ENCODE data around the gene RGS10. TPM values are rescaled to one million over a fixed set of nuclear protein-coding genes. Genes with fewer than 3 reads are reported as not detected.

The RGS10 gene
- total and polyA plus RNA-seq, 9 of the 15 experiments (the other 6 are each of a cell fraction or from before 2014, with no cell fraction given) = 31.9 to 123 (median 62.1) TPM

- peak; percentile 57 for TF ChIP-seq REST (IDR thresholded peaks at IDR 0.05; ENCODE audit: borderline replicate concordance)
- TF ChIP-seq REST (CRISPR knock-in tag; IDR thresholded peaks at IDR 0.05; ENCODE audit: low read depth) = no peak
- no peak for TF ChIP-seq CHD2 (IDR thresholded peaks at IDR 0.05; ENCODE audit: low read depth, low read length)
- TF ChIP-seq SRF (CRISPR knock-in tag; IDR thresholded peaks at IDR 0.05) = no peak
- no peak for TF ChIP-seq MTA2 (IDR thresholded peaks at IDR 0.05; ENCODE audit: low read depth)
- peak; percentile 40 for TF ChIP-seq PCBP1 (IDR thresholded peaks at IDR 0.05; ENCODE audit: low read depth, low read length, poor library complexity, severe bottlenecking)
- 0 out of 2 replicates have a peak, but pooled peaks have one; percentile 2 for TF ChIP-seq EGR1 (conservative IDR thresholded peaks at IDR 0.05)
- TF ChIP-seq MNT (conservative IDR thresholded peaks at IDR 0.05) = peak in 1 of 2 experiments; percentile 46; a peak in 2 of 4 replicates
- peak; percentile 44; the same call in 1 of the 2 replicates for TF ChIP-seq PHF8 (IDR thresholded peaks at IDR 0.05; ENCODE audit: borderline replicate concordance, low read length)
- no peak for TF ChIP-seq SIRT6 (IDR thresholded peaks at IDR 0.05; ENCODE audit: low read depth, low read length)
- TF ChIP-seq NBN (IDR thresholded peaks at IDR 0.05; ENCODE audit: low read depth) = no peak
- TF ChIP-seq CCNT2 (IDR thresholded peaks at IDR 0.05; ENCODE audit: borderline replicate concordance, extremely low read depth, insufficient read length, low read depth, low read length) = peak; percentile 30
- no peak for TF ChIP-seq ZNF584 (CRISPR knock-in tag; IDR thresholded peaks at IDR 0.05; ENCODE audit: low read depth)
- TF ChIP-seq ZNF398 (CRISPR knock-in tag; IDR thresholded peaks at IDR 0.05) = no peak
- no peak for TF ChIP-seq ZNF707 (CRISPR knock-in tag; conservative IDR thresholded peaks at IDR 0.05)
Measured at GRCh38 chr10:119542988-119543813, 682 bp upstream of the RGS10 start (continued).
